NCI-H345 (cell line): ENCODE measurements around the gene TMEM174.
"Not testable (repeated sequence)": the region's sequence is repeated elsewhere in the genome, so short reads cannot be mapped to it uniquely, and the experiment has no call there.

Experiments used
- DNase-seq: peaks from one replicate; lab custom pipeline; 2025; lab: John Stamatoyannopoulos, UW

The TMEM174 gene

DNA sequence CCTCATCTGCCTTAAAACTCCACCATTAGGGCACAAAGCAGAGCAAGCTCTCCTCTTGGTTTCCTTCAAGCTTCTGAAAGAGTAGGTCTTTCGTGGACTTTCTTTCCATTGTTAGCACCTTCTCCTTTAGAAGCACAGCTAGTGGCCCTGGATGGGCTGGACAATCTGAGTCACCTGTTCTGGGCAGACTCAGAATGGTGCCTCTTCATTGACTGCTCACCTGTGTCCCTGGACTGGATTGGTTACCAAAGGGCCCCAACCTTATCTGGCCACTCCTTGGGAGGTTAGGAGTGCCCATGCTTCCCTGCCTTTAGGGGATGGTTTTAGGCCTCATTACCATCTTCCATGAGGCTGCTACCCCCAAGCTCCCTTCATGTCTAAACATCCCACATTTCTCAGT lies 23.2 kb downstream of the TMEM174 start:
- no peak for DNase-seq

DNA sequence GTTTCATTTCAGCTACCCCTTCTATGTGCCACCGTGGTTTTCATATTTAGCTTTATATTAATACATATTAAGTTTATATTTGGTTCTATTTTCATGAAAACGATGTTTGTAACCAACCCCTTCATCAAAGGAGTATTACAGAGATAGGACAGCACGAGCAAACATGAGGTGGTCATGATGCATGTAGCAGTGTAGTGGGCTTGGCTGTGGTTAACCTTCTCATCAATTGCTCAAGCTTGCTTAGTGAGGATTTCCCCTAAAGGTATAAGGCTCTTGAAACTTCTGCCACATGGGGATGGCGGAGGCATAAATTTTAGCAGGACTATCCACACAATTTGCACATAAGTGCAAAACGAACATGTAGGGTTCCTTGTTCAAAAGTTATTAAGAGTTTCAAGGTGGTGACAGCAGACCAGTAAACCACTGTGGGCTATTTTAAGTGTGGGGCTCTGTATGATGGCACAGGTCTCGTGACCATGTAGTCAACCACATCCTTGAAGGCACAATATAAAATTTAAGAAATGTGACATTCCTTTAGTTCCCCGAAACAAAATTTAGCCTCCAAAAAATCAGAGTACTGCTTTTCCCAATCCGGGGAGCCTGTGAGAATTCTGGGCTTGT lies 24.8 kb downstream of the TMEM174 start:
- DNase-seq = no peak

DNA sequence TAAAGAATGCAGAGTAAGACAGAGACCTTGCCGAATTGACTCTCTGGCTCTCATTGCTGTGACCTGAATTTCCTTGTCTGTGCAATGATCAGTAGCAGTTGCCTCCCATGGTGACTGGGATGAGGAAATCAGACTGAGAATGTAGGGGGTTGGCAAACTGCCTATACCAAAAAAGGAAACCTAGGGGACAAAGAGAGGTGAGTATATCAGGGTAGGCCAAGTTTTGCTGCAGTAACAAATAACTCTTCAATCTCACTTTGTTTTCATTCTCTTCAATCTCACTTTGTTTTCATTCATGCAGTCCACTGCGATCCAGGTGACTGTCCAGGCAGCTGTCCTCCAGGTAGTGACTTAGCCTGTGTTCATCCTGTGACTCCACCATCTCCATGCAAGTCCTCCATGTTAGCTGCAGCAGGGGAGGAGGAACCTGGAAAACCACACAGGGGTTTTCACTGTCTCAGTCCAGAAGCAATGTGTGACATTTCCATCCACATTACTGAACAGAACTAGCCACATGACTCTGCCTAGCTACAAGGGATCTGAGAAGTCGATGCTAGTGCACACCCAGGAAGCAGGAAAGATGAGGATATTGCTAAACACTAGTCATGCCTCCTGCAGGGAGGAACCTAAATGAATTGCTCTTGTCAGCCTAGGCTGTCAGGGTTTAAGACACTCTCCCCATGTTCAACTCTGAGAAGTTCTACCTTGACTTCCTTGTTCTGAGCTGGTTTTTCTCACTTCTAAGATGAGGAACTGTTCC lies 26.0 kb downstream of the TMEM174 start:
- DNase-seq = no peak

DNA sequence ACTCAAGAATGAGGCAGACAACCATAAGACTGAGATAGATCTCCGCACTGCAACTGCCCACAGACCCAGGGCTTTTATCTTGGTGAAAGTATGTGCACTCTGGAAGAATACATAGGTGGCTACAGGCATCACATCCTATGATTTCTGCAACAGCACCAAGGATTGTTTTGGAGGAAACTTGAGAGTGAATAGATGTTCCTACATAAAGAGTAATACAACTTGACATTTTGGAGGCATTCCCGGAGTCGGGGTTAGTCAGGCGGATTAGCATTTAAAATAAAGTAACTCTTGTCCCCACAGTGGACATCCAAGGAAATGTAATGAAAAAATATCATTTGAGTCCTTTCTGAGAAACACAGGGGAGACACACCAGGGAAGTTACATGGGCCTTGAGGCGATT lies 26.7 kb downstream of the TMEM174 start:
- DNase-seq = no peak

DNA sequence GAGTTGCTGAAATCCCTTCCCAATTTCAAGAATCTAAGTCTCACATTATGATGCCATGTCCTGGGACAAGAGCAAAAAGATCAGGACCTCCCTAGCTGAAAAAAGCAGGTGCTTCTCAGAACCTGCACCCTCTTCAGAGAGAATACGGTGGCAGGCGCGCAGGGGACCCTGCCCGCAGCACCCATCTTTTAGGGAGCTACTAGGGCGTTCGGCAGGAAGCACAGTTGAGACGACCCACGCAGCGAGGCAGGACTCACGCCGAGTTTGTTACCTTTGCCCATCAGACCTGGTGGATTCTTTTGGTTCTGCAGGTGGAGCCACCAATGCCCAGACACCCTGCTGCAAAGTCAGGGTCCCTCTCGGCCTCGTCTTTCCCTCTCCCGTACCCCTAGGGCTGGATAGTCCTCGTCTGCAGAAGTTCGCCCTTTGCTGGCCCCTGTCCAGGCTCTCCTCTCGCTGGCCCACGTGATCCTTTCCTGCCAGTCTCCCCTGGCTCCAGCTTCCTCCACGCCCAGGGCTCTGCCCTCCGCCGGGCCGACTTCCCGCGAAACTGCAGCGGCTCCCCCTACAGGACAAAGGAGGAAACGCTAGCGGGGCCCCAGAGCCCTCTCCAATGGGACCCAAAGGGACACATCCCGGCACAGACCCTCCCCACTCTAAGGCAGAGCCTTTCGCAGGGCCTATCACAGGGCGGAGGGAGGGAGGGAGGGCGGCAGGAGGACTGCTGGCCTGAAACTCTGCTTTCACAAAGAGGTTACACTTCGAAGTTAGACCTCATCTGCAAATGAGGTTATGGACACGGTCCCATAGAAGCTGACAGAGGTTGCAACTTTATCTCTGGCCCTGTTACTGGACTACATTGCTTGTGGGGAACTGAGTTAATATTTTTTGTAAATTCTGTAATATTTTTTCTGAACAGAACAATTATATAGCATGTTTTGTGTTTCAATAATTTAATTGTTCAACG lies 28.8 kb downstream of the TMEM174 start:
- DNase-seq = no peak

DNA sequence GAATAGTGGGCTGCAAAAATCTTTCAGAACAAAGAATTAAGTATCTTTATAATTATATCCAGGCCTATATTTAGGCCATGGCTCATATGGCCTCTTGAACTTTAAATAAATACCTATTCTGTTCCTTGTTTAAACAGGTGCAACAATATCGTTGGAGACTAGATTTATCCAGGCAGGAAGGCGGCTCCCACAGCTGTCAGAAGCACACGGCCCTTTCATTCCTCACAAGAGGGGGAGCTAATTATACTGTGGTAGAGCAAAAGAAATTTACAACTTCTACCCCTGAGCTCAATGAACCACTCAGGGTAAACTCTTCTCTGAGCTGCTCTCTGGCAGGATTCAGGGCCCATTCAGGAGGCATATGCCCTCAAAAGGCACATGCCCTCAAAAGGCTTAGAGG lies 31.3 kb downstream of the TMEM174 start:
- peak; percentile 94 for DNase-seq

DNA sequence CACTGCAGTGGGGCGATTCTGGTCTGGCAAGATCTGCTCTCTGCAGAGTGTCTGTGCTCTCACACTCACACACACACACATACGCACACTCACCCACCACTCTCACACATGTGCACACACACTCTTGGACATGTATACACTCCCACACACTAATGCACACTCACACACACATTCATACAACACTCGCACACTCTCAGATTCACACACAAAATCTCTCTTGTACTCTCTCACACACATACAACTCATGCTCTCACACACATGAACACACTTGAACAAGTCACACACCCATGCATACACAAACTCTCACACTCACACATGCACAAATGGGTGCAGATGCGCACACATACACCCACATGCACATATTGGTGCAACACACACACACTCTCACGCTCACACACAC lies 31.7 kb downstream of the TMEM174 start:
- no peak for DNase-seq

DNA sequence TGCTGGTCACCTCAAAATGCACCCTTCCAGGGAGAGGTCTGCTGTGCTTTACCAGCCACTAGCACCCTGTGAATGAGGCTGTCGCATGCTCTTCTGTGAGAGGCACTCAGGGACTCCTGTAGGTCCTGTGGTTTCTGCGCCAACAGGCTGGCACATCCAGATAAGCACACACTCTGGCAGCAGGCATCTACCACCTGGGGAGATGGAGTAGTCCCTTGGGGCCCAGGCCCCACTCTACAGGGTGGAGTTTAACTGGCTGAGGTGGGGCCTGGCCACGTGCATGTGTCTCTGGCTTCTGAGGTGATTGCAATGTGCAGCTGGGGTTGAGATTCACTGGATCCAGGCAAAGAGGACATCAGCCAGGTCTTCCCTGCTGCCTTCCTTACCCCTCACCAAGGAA lies 32.3 kb downstream of the TMEM174 start:
- DNase-seq = peak; percentile 96

DNA sequence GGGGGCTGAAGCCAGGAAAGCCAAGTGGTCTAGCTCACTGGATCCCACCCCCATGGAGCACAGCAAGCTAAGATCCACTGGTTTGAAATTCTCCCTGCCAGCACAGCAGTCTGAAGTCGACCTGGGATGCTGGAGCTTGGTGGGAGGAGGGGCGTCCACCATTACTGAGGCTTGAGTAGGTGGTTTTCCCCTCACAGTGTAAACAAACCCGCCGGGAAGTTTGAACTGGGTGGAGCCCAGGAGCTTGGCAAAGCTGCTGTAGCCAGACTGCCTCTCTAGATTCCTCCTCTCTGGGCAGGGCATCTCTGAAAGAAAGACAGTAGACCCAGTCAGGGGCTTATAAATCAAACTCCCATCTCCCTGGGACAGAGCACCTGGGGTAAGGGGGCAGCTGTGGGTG lies 34.2 kb downstream of the TMEM174 start:
- DNase-seq = not testable (repeated sequence)

DNA sequence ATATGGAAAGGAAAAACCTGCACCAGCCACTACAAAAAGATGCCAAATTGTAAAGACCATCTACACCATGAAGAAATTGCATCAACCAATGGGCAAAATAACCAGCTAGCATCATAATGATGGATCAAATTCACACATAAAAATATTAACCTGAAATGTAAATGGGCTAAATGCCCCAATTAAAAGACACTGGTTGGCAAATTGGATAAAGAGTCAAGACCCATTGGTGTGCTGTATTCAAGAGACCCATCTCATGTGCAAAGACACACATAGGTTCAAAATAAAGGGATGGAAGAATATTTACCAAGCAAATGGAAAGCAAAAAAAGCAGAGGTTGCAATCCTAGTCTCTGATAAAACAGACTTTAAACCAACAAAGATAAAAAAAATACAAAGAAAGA lies 36.1 kb downstream of the TMEM174 start:
- DNase-seq = not testable (repeated sequence)

DNA sequence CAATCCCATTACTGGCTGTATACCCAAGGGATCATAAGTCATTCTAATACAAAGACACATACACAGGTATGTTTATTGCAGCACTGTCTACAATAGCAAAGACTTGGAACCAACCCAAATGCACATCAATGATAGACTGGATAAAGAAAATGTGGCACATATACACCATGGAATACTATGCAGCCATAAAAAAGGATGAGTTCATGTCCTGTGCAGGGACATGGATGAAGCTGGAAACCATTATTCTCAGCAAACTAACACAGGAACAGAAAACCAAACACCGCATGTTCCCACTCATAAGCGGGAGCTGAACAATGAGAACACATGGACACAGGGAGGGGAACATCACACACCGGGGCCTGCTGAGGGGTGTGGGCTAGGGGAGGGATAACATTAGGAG lies 39.7 kb downstream of the TMEM174 start:
- DNase-seq = not testable (repeated sequence)

DNA sequence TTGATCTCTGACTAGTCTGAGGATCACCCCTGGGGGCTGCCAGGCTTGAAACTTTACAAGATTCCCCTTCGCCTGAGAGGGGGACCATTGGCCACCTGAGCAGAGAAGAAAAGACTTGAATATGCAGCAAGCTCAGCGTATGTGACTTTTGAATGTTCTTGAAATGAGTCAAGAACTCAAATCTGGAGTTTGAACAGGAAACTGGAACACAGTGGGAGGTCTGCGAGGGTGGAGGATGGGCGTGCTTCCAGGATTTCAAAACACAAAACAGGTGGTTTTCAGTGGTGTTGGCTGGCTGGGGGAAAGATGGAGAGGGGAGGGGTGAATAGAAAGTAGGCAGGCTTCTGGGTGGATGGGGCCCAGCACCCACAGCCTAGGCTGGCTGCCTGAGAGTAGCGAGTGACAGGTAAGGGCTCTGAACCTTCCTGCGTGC lies 40.6 kb downstream of the TMEM174 start:
- DNase-seq = peak; percentile 79

DNA sequence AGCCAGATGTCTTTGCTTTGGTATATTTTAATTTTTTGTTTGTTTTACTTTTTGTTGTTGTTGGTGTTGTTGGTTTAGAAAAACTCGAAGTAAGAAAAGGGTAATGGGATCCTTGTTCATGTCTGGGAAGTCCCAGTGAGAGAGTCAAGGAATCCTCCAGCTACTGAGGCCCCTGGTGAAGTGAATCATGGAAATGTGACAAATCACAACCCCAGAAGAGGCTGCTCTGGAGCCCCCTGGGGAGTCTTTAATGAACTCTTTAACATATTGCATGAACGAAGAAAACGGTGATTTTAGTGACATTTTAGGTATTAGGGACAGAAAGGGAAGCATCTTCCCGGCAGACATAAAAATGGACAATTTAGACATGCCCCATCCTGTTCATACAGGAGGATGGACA lies 41.3 kb downstream of the TMEM174 start:
- no peak for DNase-seq

DNA sequence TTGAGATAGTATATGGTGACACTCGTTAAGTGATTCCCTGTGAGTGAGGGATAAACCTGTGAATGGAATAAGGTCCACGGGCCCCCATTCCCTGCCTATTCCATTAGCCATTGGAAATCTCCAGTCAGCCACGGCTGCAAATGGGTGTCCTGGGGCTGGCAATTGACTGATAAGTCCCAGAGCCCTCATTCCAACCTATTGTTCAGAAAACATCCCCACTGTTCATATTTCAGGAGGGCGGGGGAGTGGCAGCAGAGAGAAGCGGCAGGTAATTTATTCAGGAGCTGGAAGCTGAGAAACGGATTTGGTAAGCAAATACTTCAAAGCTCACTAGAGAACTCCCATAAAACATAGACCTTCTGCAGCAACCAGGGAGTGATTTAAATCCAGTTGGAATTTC lies 42.0 kb downstream of the TMEM174 start:
- peak; percentile 91 for DNase-seq

DNA sequence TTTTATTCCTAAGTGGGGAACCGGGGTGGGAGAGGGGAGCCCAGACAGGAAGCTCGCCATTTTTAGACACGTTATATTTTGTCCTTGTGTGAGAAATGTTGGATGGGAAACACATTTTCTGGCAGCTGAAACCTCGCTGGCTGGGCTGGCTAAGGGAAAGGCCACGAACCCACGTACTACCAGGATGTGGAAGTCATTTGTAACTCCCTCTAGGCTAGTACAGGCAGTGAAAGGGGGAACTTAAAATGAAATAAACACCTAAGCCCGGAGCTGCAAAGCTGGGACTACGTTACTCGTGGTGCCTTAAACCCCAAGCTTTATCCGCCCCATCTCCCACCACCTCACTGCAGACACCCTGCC lies 42.5 kb downstream of the TMEM174 start:
- DNase-seq = peak; percentile 50

DNA sequence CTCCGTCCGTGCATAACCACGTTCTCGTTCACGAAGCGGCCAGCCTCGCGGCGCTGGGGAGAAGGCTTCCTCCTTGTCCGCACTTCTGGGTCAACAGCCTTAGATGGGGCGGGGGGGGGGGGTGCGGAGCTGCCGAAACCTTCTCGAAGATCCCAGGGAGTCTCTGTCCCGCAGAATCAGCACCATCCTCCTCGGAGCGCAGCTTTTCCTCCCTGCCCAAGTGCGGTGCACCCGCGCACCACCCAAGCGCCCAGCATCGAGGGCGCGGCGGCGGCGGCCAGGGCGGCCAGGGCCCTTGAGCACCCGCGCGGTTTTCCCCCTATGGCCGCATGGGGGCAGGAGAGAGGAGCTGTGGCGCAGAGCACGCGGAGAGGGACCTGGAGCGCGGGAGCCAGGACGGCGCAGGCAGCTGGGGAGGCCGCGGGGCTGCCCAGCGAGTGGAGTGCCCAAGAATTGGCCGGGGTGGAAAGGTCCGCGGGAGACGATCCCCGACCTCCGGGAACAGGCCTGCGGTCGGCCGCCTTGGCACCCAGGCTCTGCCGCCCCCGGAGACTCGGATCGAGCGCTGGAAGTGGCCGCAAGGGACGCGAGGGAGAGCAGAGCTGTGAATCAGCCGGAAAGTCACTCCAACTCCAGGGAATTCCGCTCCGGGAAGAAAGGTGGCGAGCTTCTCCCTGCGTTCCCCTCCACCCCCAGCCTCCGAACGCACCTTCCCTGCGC lies 43.1 kb downstream of the TMEM174 start:
- DNase-seq = peak; percentile 84

DNA sequence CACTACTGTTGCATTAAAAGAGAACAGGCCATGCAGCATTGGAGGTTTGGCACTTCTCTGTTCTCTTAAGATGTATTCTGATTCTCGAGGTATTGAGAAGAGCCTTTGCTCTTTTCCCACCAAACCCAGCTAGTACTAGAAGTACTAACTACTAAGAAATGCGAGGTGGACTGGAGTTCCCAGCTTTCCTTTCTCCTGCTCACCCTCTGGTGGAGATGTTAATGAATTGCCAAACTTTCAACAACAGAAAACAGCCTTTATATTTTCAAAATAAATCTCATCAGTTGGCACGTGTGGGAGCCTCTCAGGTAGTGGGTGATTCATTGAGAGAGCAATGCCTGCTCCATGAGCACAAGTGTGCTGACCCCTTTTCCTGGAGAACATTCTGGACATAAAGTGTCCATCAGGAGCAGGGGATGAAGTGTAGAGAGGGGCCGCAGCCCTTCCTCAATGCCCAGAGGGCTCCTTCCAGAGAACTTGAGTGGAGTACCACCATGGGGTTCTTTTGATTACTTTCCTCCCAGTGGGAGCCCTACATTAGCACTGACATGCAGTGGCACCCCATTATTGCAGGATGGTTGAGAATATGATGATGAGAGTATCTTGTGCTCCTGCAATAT lies 45.7 kb downstream of the TMEM174 start:
- DNase-seq = peak; percentile 40

DNA sequence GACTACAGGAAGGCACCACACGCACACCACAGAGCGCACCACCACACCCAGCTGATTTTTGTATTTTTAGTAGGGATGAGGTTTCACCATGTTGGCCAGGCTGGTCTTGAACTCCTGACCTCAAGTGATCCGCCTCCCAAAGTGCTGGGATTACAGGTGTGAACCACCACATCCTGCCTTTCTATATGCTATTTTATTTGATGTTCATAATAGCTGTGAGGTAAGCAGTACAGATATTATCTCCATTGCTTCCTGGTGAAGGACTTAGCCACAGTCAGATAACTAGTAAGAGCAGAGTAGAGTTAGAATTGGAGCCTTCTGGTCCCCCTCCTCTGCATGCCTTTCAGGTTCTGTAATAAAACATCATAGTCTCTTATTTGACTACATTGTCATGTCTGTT lies 46.3 kb downstream of the TMEM174 start:
- not testable (repeated sequence) for DNase-seq

DNA sequence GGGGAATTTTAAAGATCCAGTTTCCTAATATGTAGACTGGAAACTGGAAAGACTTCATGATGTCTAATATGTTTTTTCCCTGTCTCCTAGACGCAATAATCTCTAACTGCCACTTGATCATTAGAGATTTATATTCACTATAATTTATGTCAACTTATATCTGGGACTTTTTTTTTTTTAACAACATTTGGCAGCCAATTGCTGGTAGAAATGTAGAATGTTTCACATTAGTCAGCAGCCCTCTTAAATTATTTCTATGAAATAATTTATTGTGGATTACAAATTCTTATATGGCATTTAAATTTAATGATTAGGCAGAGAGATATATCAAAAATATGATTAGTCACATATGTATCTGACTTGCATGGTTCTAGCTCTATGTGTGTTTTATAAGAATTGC lies 48.2 kb downstream of the TMEM174 start:
- DNase-seq = no peak

DNA sequence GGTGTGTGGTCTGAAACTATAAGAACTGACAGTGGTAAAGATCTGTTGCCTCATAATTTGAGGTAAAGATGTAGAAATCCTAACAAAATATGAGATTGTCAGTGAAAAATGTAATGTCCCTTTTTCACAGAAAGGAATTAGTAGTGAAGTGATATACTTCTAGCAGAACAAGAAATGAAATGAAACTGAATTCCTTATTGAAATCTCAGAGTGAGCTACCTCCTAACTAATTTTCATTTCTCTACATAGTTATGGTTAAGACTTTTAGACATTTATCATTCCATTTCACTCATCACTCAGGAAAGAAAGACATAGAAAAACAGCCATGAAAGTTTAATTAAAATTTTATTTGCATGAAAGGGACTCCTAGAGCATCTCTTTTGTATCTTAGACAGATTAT lies 48.7 kb downstream of the TMEM174 start:
- DNase-seq = no peak

DNA sequence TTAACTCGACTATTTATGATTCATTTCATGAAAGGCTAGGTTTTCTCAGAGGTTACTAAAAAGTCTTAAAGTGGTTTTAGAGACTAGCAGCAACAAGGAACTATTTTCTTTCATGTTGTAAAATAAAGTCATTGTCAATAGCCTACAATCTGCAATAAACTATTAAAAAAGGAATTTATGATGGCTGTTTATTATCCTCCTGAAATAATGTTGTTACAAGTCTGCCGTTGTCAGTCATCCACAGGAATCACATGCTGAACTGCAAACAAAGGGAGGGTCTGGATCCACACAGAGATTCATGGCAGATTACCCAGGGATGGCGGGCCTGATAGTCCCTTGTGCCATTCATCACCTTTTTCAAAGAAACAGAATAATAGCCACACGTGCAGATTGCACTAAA lies 49.2 kb downstream of the TMEM174 start:
- peak; percentile 47 for DNase-seq
